Type B pancreatic cell (in vitro differentiated cells): ENCODE measurements around the gene NID1. TPM values are rescaled to one million over a fixed set of nuclear protein-coding genes. Genes with fewer than 3 reads are reported as not detected.

Source experiments
- DNase-seq: peaks from one replicate; pipeline ENCODE4 v3.0.0; 2021; ENCODE audit warnings: mixed read lengths; ENCODE audit not compliant: unreplicated experiment; ENCODE audit errors: extremely low spot score
- H3K27ac Mint-ChIP-seq: 2 replicates; pipeline ENCODE4 v1.8.0; 2021; ENCODE audit warnings: mild to moderate bottlenecking, mixed read lengths
- H3K27me3 Mint-ChIP-seq: 2 replicates; pipeline ENCODE4 v1.8.0; 2021; ENCODE audit warnings: mixed read lengths
- H3K36me3 Mint-ChIP-seq: 2 replicates; pipeline ENCODE4 v1.8.0; 2021; ENCODE audit warnings: mixed read lengths
- H3K4me1 Mint-ChIP-seq: one replicate; pipeline ENCODE4 v1.8.0; 2021; ENCODE audit warnings: mixed read lengths; ENCODE audit not compliant: unreplicated experiment
- H3K4me3 Mint-ChIP-seq: 2 replicates; pipeline ENCODE4 v1.8.0; 2021; ENCODE audit warnings: mild to moderate bottlenecking, mixed read lengths
- H3K9me3 Mint-ChIP-seq: 2 replicates; pipeline ENCODE4 v1.8.0; 2021; ENCODE audit warnings: mixed read lengths
- CTCF ChIP-seq: fragments of 200-600 bp; sonication (generic); conservative IDR thresholded peaks from 2 replicates; pipeline ENCODE4 v1.5.0; 2021; ENCODE audit warnings: antibody characterized with exemption, mild to moderate bottlenecking
- total RNA-seq: library from RNA; stranded (reverse); gene quantifications from 2 replicates; pipeline ENCODE4 v1.2.1, GENCODE V29; 2021; ENCODE audit warnings: low replicate concordance

NID1 gene
- total RNA-seq, 1 donor from 2014 or later = 65.6 TPM

- Mint-ChIP-seq H3K4me3 (no peak overlapping the region), H3K36me3 (no peaks in the 10 kb centered on the region), H3K27ac (no peak overlapping the region), H3K4me1 (peaks cover 12% of the 10 kb centered on the region), H3K9me3 (no peaks in the 10 kb centered on the region), H3K27me3 (peaks cover 4% of the 10 kb centered on the region)
- DNase-seq = no peak
- no peak for TF ChIP-seq CTCF
These were observed 129.4 kb downstream of the NID1 start for GRCh38 chr1:235935235-235936225.

DNA sequence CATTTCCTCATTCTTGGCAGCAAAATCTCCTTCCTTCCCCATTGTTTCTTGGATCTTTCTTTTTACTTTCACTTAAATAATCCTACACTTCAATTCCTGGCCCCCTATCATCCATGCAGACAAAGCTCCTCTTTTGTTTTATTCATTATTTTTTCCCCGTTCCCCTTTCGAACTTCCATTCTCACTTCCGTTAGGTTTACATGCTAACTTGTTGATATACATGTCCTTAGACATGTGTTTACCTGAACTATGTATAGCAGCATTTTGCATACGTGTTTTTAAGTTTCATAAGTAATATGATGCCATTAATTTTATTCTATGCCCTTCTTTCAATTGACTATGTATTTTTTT lies 131.1 kb downstream of the NID1 start:
- Mint-ChIP-seq H3K4me1 (peaks cover 12% of the 10 kb centered on the region), H3K27ac (no peak overlapping the region), H3K4me3 (no peak overlapping the region), H3K36me3 (no peaks in the 10 kb centered on the region), H3K27me3 (no peaks in the 10 kb centered on the region), H3K9me3 (no peaks in the 10 kb centered on the region)
- TF ChIP-seq CTCF = no peak
- no peak for DNase-seq

- H3K4me3 Mint-ChIP-seq = no peak overlapping the region
- peaks cover 12% of the 10 kb centered on the region for H3K4me1 Mint-ChIP-seq
- no peak for TF ChIP-seq CTCF
- H3K27ac Mint-ChIP-seq = no peak overlapping the region
- no peaks in the 10 kb centered on the region for H3K27me3 Mint-ChIP-seq
- H3K36me3 Mint-ChIP-seq = no peaks in the 10 kb centered on the region
- no peak for DNase-seq
- no peaks in the 10 kb centered on the region for H3K9me3 Mint-ChIP-seq
These were observed 131.7 kb downstream of the NID1 start for GRCh38 chr1:235933017-235933765.

- Mint-ChIP-seq H3K27ac (no peak overlapping the region), H3K27me3 (no peaks in the 10 kb centered on the region), H3K36me3 (no peaks in the 10 kb centered on the region), H3K4me1 (peaks cover 12% of the 10 kb centered on the region), H3K9me3 (no peaks in the 10 kb centered on the region), H3K4me3 (no peak overlapping the region)
- no peak for TF ChIP-seq CTCF
- no peak for DNase-seq
These were observed 132.8 kb downstream of the NID1 start for GRCh38 chr1:235932090-235932510.

DNA sequence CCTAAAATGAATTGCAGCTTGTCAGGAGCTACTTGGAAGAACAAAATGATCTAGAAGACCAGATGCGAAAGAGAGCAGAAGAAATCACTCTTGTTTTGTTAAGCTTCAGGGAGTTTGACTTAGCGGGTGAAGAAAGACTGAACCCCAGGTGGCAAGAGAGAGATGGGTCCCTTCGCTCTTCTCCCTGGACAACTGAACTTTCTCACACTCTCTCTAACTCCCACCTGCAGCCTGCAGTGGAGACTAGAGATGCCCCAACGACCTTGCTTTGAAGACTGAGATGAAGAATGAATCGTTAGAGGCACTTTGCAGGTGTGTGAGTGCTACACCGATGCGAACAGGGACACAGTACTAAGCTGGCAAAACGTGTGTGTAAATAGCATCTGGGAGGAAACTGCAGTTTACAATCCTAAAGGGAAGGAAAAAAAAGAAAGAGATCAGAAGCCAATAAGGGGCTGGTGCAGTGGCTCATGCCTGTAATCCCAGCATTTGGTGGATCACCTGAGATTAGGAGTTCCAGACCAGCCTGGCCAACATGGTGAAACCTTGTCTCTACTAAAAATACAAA lies 133.6 kb downstream of the NID1 start:
- H3K9me3 Mint-ChIP-seq = no peaks in the 10 kb centered on the region
- no peak for DNase-seq
- H3K27me3 Mint-ChIP-seq = no peaks in the 10 kb centered on the region
- no peak overlapping the region for H3K27ac Mint-ChIP-seq
- H3K4me3 Mint-ChIP-seq = no peak overlapping the region
- peaks cover 12% of the 10 kb centered on the region for H3K4me1 Mint-ChIP-seq
- no peak for TF ChIP-seq CTCF
- H3K36me3 Mint-ChIP-seq = no peaks in the 10 kb centered on the region
